ENCODE measurements around the gene ARHGEF1.

Gene ARHGEF1

GRCh38 chr19:41920882-41921576 is 38.0 kb downstream of the ARHGEF1 start:
- no peak overlapping the region for H3K9ac ChIP-seq (ENCODE audit: low read depth, low read length, poor library complexity, severe bottlenecking)
- H3F3A ChIP-seq (ENCODE audit: low read depth): no peaks in the 10 kb centered on the region
- no peaks in the 10 kb centered on the region for H4K20me1 ChIP-seq (ENCODE audit: insufficient read depth, low read length, poor library complexity, severe bottlenecking)
- H3K36me3 ChIP-seq (ENCODE audit: insufficient read depth, low read length): no peaks in the 10 kb centered on the region
- no peaks in the 10 kb centered on the region for H3K9me2 ChIP-seq (replicated peaks; ENCODE audit: low read depth, low read length)
- no peaks in the 10 kb centered on the region for H3K79me2 ChIP-seq (ENCODE audit: insufficient read depth, low read length)
- no peak overlapping the region for H2AFZ ChIP-seq (ENCODE audit: low read length)
- no peaks in the 10 kb centered on the region for H3K9me3 ChIP-seq (ENCODE audit: insufficient read depth, low read depth, low read length)
- H3K4me2 ChIP-seq (ENCODE audit: low read depth, low read length, poor library complexity, severe bottlenecking): no peak overlapping the region
- H3K27me3 ChIP-seq (ENCODE audit: insufficient read depth, low read length, poor library complexity, severe bottlenecking): no peaks in the 10 kb centered on the region
- H3K4me3 ChIP-seq (ENCODE audit: low read length, poor library complexity, severe bottlenecking): no peak overlapping the region
- TF ChIP-seq CTCF (conservative IDR thresholded peaks at IDR 0.05; ENCODE audit: low read length) (no peak), EZH2phosphoT487 (IDR thresholded peaks at IDR 0.05; ENCODE audit: borderline replicate concordance) (no peak)
- H3K4me1 ChIP-seq (ENCODE audit: insufficient read depth, low read length, poor library complexity, severe bottlenecking): no peaks in the 10 kb centered on the region

GRCh38 chr19:41921577-41922576 is 38.9 kb downstream of the ARHGEF1 start:
- no peaks in the 10 kb centered on the region for H3K36me3 ChIP-seq (ENCODE audit: insufficient read depth, low read length)
- no peak overlapping the region for H2AFZ ChIP-seq (ENCODE audit: low read length)
- H3K4me2 ChIP-seq (ENCODE audit: low read depth, low read length, poor library complexity, severe bottlenecking): no peak overlapping the region
- TF ChIP-seq CTCF (conservative IDR thresholded peaks at IDR 0.05; ENCODE audit: low read length) (no peak), EZH2phosphoT487 (IDR thresholded peaks at IDR 0.05; ENCODE audit: borderline replicate concordance) (no peak)
- H3K4me3 ChIP-seq (ENCODE audit: low read length, poor library complexity, severe bottlenecking): no peak overlapping the region
- H3F3A ChIP-seq (ENCODE audit: low read depth): no peaks in the 10 kb centered on the region
- no peaks in the 10 kb centered on the region for H3K9me2 ChIP-seq (replicated peaks; ENCODE audit: low read depth, low read length)
- no peaks in the 10 kb centered on the region for H3K27me3 ChIP-seq (ENCODE audit: insufficient read depth, low read length, poor library complexity, severe bottlenecking)
- H3K4me1 ChIP-seq (ENCODE audit: insufficient read depth, low read length, poor library complexity, severe bottlenecking): no peaks in the 10 kb centered on the region
- no peaks in the 10 kb centered on the region for H3K9me3 ChIP-seq (ENCODE audit: insufficient read depth, low read depth, low read length)
- no peaks in the 10 kb centered on the region for H4K20me1 ChIP-seq (ENCODE audit: insufficient read depth, low read length, poor library complexity, severe bottlenecking)
- no peaks in the 10 kb centered on the region for H3K79me2 ChIP-seq (ENCODE audit: insufficient read depth, low read length)
- no peak overlapping the region for H3K9ac ChIP-seq (ENCODE audit: low read depth, low read length, poor library complexity, severe bottlenecking)

- H3K27me3 ChIP-seq (ENCODE audit: insufficient read depth, low read length, poor library complexity, severe bottlenecking): no peaks in the 10 kb centered on the region
Measured at GRCh38 chr19:41922585-41922984, 39.6 kb downstream of the ARHGEF1 start.

More at GRCh38 chr19:41922585-41922984, 39.6 kb downstream of the ARHGEF1 start:
- TF ChIP-seq EZH2phosphoT487 (IDR thresholded peaks at IDR 0.05; ENCODE audit: borderline replicate concordance): no peak
- TF ChIP-seq CTCF (conservative IDR thresholded peaks at IDR 0.05; ENCODE audit: low read length): no peak
- Histone ChIP-seq H3K79me2 (ENCODE audit: insufficient read depth, low read length) (no peaks in the 10 kb centered on the region), H3K4me1 (ENCODE audit: insufficient read depth, low read length, poor library complexity, severe bottlenecking) (peaks cover 4% of the 10 kb centered on the region), H3K9me3 (ENCODE audit: insufficient read depth, low read depth, low read length) (no peaks in the 10 kb centered on the region), H3K4me3 (ENCODE audit: low read length, poor library complexity, severe bottlenecking) (no peak overlapping the region), H4K20me1 (ENCODE audit: insufficient read depth, low read length, poor library complexity, severe bottlenecking) (no peaks in the 10 kb centered on the region), H3K36me3 (ENCODE audit: insufficient read depth, low read length) (no peaks in the 10 kb centered on the region), H2AFZ (ENCODE audit: low read length) (no peak overlapping the region), H3K4me2 (ENCODE audit: low read depth, low read length, poor library complexity, severe bottlenecking) (no peak overlapping the region), H3K9ac (ENCODE audit: low read depth, low read length, poor library complexity, severe bottlenecking) (no peak overlapping the region), H3F3A (ENCODE audit: low read depth) (no peaks in the 10 kb centered on the region), H3K9me2 (replicated peaks; ENCODE audit: low read depth, low read length) (no peaks in the 10 kb centered on the region)
